NB4 (cell line): Measurements from ENCODE around the gene TEX30.

Experiments
- DNase-seq: peaks from one replicate; pipeline ENCODE4 v3.0.0; 2010; ENCODE audit warnings: low read depth
- H3K4me3 ChIP-seq: one replicate; pipeline ENCODE4 v1.5.1; 2011; ENCODE audit warnings: mild to moderate bottlenecking, low read depth, low read length, moderate library complexity
- CTCF ChIP-seq: IDR thresholded peaks from one replicate; pipeline ENCODE4 v1.5.1; 2012; ENCODE audit warnings: low read depth, low read length
- MAX ChIP-seq: IDR thresholded peaks from 2 replicates; pipeline ENCODE4 v1.6.1; 2011; ENCODE audit warnings: low read depth, low read length
- MYC ChIP-seq: IDR thresholded peaks from 2 replicates; pipeline ENCODE4 v1.6.1; 2011; ENCODE audit warnings: low read depth, low read length
- POLR2A ChIP-seq: IDR thresholded peaks from 2 replicates; pipeline ENCODE4 v1.6.1; 2011; ENCODE audit warnings: mild to moderate bottlenecking; ENCODE audit not compliant: insufficient read length; ENCODE audit errors: extremely low read depth

The TEX30 gene

GRCh38 chr13:102800145-102801041 lies 26.8 kb upstream of the TEX30 start:
- peak; percentile 92 for DNase-seq
- H3K4me3 ChIP-seq = peak overlapping the region; percentile 78
- peak; percentile 73 for TF ChIP-seq CTCF
- peak; percentile 68 for TF ChIP-seq MYC
- peak; percentile 51; the same call in 1 of the 2 replicates for TF ChIP-seq MAX
- TF ChIP-seq POLR2A = peak; percentile 44

- DNase-seq = no peak
- H3K4me3 ChIP-seq = peak overlapping the region; percentile 78
- peak; percentile 2 for TF ChIP-seq CTCF
- no peak for TF ChIP-seq MYC
- peak; percentile 46; the same call in 1 of the 2 replicates for TF ChIP-seq MAX
- no peak for TF ChIP-seq POLR2A
These were observed 26.0 kb upstream of the TEX30 start for GRCh38 chr13:102799426-102800144.

GRCh38 chr13:102798581-102799425 lies 25.2 kb upstream of the TEX30 start, which contains the start of the genes BIVM and POGLUT2:
Gene BIVM, plus strand, starts transcription at chr13:102799119. Its CDS starts 8,149 bp downstream, at chr13:102807268.
Gene POGLUT2, minus strand, starts transcription at chr13:102798976. Its CDS starts 306 bp downstream, at chr13:102798670.
- TF ChIP-seq CTCF (no peak), POLR2A (peak; percentile 57), MYC (peak; percentile 84), MAX (peak; percentile 78)
- DNase-seq = peak; percentile 96
- peak within 1 kb of the TSS; percentile 78 for H3K4me3 ChIP-seq

- TF ChIP-seq MYC = no peak
- no peak for TF ChIP-seq POLR2A
- TF ChIP-seq CTCF = no peak
- TF ChIP-seq MAX = no peak
- DNase-seq = no peak
- H3K4me3 ChIP-seq = no peak overlapping the region
These were observed 20.2 kb upstream of the TEX30 start for GRCh38 chr13:102793611-102794355.

GRCh38 chr13:102792396-102792795 lies 18.8 kb upstream of the TEX30 start:
- TF ChIP-seq MAX (no peak), POLR2A (no peak), MYC (no peak), CTCF (no peak)
- no peak overlapping the region for H3K4me3 ChIP-seq
- no peak for DNase-seq
